ENCODE data around the gene SDF4. TPM values are rescaled to one million over a fixed set of nuclear protein-coding genes. Genes with fewer than 3 reads are reported as not detected.

SDF4 gene, protein sequence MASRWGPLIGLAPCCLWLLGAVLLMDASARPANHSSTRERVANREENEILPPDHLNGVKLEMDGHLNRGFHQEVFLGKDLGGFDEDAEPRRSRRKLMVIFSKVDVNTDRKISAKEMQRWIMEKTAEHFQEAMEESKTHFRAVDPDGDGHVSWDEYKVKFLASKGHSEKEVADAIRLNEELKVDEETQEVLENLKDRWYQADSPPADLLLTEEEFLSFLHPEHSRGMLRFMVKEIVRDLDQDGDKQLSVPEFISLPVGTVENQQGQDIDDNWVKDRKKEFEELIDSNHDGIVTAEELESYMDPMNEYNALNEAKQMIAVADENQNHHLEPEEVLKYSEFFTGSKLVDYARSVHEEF
- total RNA-seq (100 to 1,000 TPM; 102 to 167 (median 120) TPM), polyA plus RNA-seq (100 to 1,000 TPM; 102 to 212 TPM)
- long read RNA-seq, donor 1, transcript SDF4-202 (7 exons, 1,956 nt): major isoform, 284 of 429 reads
- long read RNA-seq, donor 1, transcript SDF4-201 (7 exons, 2,079 nt): minor isoform, 6 of 429 reads
- long read RNA-seq, donor 1, transcript SDF4-207 (3 exons, 3,516 nt): minor isoform, 12 of 429 reads
- long read RNA-seq, donor 1, partial matches to known transcripts: 87 of 429 reads
- long read RNA-seq, donor 1, other reads (novel, unspliced or antisense): 40 of 429 reads
- long read RNA-seq, donor 2, transcript SDF4-202 (7 exons, 1,956 nt): major isoform, 101 of 136 reads
- long read RNA-seq, donor 2, partial matches to known transcripts: 20 of 136 reads
- long read RNA-seq, donor 2, other reads (novel, unspliced or antisense): 15 of 136 reads
- long read RNA-seq, donor 3, transcript SDF4-202 (7 exons, 1,956 nt): major isoform, 202 of 313 reads
- long read RNA-seq, donor 3, transcript SDF4-207 (3 exons, 3,516 nt): minor isoform, 11 of 313 reads
- long read RNA-seq, donor 3, partial matches to known transcripts: 85 of 313 reads
- long read RNA-seq, donor 3, other reads (novel, unspliced or antisense): 12 of 313 reads

DNA sequence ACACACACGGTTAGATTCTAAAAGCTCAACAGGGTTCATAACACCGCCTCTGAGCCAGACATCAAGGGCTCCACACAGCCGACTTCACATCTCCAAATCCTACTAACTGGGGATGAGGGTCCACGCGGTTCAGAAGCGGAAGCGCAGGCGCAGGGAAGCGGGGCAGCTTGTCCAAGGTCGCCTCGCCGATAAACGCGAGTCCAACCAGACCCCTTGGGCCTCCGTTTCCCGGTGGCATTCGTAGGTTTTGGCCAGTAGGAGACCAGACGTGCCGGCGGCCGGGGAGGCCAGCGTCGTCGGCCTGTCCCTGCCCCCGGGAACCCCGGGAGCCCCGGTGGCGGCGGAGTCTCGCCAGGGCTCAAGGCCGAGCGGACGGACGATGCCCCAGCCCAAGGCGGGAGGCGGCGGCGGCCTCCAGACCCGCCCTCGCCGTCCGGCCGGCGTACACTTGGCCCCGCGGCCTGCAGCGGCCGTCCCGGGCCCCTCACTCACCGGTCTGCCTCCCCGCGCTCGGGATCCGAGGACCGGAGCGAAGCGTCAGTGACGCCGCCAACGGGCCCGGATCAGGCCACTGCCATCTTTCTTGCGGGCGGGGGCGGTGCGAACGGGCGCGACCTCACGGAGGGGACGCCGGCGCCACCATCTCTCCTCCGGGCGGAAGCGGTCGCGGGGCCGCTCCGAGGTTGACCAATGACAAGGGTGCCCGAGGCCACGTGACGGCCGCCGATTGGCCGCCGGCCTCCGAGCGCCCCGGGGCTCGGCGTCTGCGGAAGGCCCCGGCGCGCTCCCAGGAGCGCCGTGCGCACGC, at the start of gene SDF4:
Gene SDF4, minus strand, starts transcription at position 602 of the 808 bp plus-strand sequence. CDS start 3,229 bp downstream, outside the sequence.
- Histone ChIP-seq H3K27ac (peak within 1 kb of the TSS; percentile 92 to 99 (median 97)), H3K4me3 (peak within 1 kb of the TSS; percentile 81 to 100 (median 98)), H3K9me3 (no peaks in the 10 kb centered on the region), H3K36me3 (peaks cover 0 to 38% (median 22%) of the 10 kb centered on the region in 9 donors), H3K27me3 (no peaks in the 10 kb centered on the region), H3K4me1 (peaks cover 8 to 49% (median 31%) of the 10 kb centered on the region in 12 donors)
- WGBS, 4 donors: 0% methylated on average over 18 to 99 of the region's 99 CpGs
- no peak for TF ChIP-seq POLR2A (IDR thresholded peaks at IDR 0.05)
- TF ChIP-seq CTCF (IDR thresholded peaks at IDR 0.05): no peak
- ATAC-seq (peak; percentile 96 to 98 (median 97)), DNase-seq (peak; percentile 97 to 99 (median 98))
- intact Hi-C loops (cut with DNase I): loop anchor here in 6 of 10 donors (1.0 to 10.0 kb wide), 6 partner anchors 41 to 114 kb away; partner anchors contain the start of genes UBE2J2 (in 3 of the 6) and C1orf159 (in 2 of the 6)

DNA sequence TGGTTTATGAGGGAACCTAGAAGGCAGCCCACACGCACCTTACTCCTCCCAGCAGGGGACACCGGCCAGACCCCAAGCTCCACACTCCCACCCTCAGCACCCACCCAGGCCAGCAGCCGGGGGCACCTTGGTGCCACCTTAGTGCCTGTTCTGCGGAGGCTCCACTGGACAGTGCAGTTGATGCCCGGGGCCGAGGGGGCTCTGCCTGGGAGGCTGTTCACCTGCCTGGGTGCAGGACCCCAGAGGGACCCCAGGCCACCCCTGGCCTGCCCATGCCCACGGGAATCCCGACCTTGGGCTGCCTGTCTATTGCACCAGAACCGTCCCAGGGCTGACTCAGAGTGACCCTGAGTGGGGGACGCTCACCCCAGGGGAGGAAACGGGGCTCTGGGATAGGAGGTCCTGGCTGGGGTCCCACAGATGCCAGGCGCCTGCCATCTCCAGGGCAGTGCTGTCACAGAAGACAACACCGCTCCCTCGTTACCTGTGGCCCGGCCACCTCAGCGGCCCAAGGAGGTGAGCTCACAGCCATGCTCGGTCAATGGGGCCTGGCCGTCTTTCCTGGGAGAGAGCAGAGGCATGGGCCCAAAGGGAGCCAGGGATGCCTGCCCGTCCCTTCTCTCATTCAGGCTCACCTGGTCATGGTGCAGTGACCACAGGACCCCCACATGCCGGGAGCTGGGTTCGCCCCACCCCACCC, 49.1 kb upstream of the SDF4 start:
- TF ChIP-seq POLR2A (IDR thresholded peaks at IDR 0.05) (no peak), CTCF (IDR thresholded peaks at IDR 0.05) (no peak)
- DNase-seq (peak in 1 of 5 donors; percentile 68), ATAC-seq (peak in 1 of 4 donors; percentile 3)
- Histone ChIP-seq H3K4me3 (no peak overlapping the region), H3K36me3 (no peaks in the 10 kb centered on the region), H3K27ac (peak overlapping the region in 1 of 12 donors; percentile 24), H3K27me3 (peaks cover 0 to 13% (median 3%) of the 10 kb centered on the region in 9 donors), H3K4me1 (peaks cover 0 to 12% (median 0%) of the 10 kb centered on the region in 12 donors), H3K9me3 (no peaks in the 10 kb centered on the region)
- intact Hi-C loops (cut with DNase I): no loop called here
- 84 to 91% (median 90%) methylated on average over 18 to 21 of the region's 21 CpGs for WGBS, 4 donors

GRCh38 chr1:1279028-1279427, 47.2 kb upstream of the SDF4 start:
- no peak overlapping the region for H3K27ac ChIP-seq
- H3K9me3 ChIP-seq: no peaks in the 10 kb centered on the region
- no peak overlapping the region for H3K4me3 ChIP-seq
- H3K36me3 ChIP-seq: no peaks in the 10 kb centered on the region
- ATAC-seq (no peak), DNase-seq (no peak)
- TF ChIP-seq CTCF (IDR thresholded peaks at IDR 0.05) (no peak), POLR2A (IDR thresholded peaks at IDR 0.05) (no peak)
- intact Hi-C loops (cut with DNase I): no loop called here
- no peaks in the 10 kb centered on the region for H3K27me3 ChIP-seq
- peaks cover 0 to 22% (median 8%) of the 10 kb centered on the region in 12 donors for H3K4me1 ChIP-seq
- 89 to 95% (median 93%) methylated on average over 16 to 17 of the region's 17 CpGs for WGBS, 4 donors

Data from heart left ventricle (tissue), 16 donors.